HG02943 (cell line): ENCODE results near the gene PRR19.

ENCODE experiments used
- ATAC-seq: cut with Tn5 transposase; IDR thresholded peaks from one replicate; pipeline ENCODE4 v1.9.1; 2021; ENCODE audit warnings: mild to moderate bottlenecking, low read depth, moderate library complexity; ENCODE audit not compliant: unreplicated experiment

The PRR19 gene

GRCh38 chr19:42343344-42344110 is 41.6 kb downstream of the PRR19 start:
- ATAC-seq: no peak

GRCh38 chr19:42344336-42344893 is 42.5 kb downstream of the PRR19 start:
- ATAC-seq: no peak

- ATAC-seq: no peak
These were observed 43.4 kb downstream of the PRR19 start for GRCh38 chr19:42345191-42345812.

- ATAC-seq: no peak
These were observed 46.3 kb downstream of the PRR19 start for GRCh38 chr19:42348211-42348610.

GRCh38 chr19:42349378-42350107 is 47.6 kb downstream of the PRR19 start:
- ATAC-seq: no peak

GRCh38 chr19:42350417-42350816 is 48.5 kb downstream of the PRR19 start:
- no peak for ATAC-seq

- no peak for ATAC-seq
These were observed 49.3 kb downstream of the PRR19 start for GRCh38 chr19:42351079-42351735.

- no peak for ATAC-seq
These were observed 50.6 kb downstream of the PRR19 start for GRCh38 chr19:42352301-42353259.

GRCh38 chr19:42353341-42354015 is 51.5 kb downstream of the PRR19 start:
- ATAC-seq: no peak

GRCh38 chr19:42355896-42356295 is 54.0 kb downstream of the PRR19 start:
- no peak for ATAC-seq

GRCh38 chr19:42356686-42357085 is 54.8 kb downstream of the PRR19 start:
- ATAC-seq: no peak

GRCh38 chr19:42357290-42357689 is 55.4 kb downstream of the PRR19 start:
- ATAC-seq: no peak
